ENCODE results near the gene IL21. TPM values are rescaled to one million over a fixed set of nuclear protein-coding genes. Genes with fewer than 3 reads are reported as not detected.
"Not testable (repeated sequence)": the region's sequence is repeated elsewhere in the genome, so short reads cannot be mapped to it uniquely, and the experiment has no call there.

IL21 gene
- total RNA-seq, 1 donor from 2014 or later = not detected

GRCh38 chr4:122577808-122578781 lies 42.8 kb downstream of the IL21 start:
- DNase-seq (ENCODE audit: low read depth in 2 of 2) = peak; percentile 23 to 50

DNA sequence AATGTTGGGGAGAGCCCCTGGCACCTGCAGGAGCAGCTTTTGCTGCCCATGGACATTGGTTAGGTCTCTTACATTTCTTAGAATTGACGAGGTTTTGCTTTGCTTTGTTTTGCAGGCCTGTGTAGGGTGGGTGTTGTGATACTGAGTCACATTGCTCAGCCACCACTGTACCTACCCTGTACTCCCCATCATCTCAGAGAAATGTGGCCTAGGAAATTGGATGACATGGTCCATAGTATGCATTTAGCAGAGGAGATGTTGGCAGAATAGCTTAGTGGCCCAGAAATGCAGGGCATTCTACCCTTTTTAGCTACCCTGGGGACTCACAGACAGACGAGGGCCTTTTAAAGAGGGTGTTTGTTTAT lies 43.7 kb downstream of the IL21 start:
- DNase-seq (ENCODE audit: low read depth in 2 of 2) = no peak

GRCh38 chr4:122576261-122577188 lies 44.3 kb downstream of the IL21 start:
- peak; percentile 17 to 54 for DNase-seq (ENCODE audit: low read depth in 2 of 2)

- not testable (repeated sequence) for DNase-seq (ENCODE audit: low read depth in 2 of 2)
Measured at GRCh38 chr4:122574347-122574746, 46.5 kb downstream of the IL21 start.

DNA sequence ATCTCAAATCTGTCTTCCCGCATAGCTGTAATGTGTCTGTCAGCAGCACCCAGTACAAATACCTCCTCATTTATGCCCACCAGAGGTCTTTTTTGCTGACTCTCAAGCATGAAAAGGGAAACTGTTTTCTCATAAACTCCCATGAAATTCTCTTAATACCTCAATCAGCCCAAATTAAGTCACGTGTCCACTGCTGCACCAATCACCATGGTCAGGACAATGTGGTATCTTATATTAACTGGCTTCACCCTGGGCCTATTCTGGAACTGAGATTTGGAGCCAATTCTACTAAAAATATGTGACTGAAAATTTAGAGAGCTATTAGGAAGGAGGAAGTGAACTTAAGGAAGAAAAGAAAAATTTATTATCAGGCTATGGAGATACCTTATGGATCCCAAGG lies 58.4 kb downstream of the IL21 start:
- no peak for DNase-seq (ENCODE audit: low read depth in 2 of 2)

Other genes starting within 250 kb of the IL21 start
- not detected in 2 replicates for gene ADAD1, start 242.1 kb downstream of the IL21 start, total RNA-seq
- gene IL2, start 164.3 kb downstream of the IL21 start, total RNA-seq = not detected in 2 replicates
- 4.3 and 4.4 TPM in 2 replicates for gene BBS12, start 111.6 kb upstream of the IL21 start, total RNA-seq
- gene FGF2, start 205.8 kb upstream of the IL21 start, total RNA-seq = 7.0 and 10.3 TPM in 2 replicates

Measured in dermis microvascular lymphatic vessel endothelial cell (primary cell).